ENCODE measurements around the gene PRDM5. TPM values are rescaled to one million over a fixed set of nuclear protein-coding genes. Genes with fewer than 3 reads are reported as not detected.

Gene PRDM5
- total and polyA plus RNA-seq, 2 donors (not counting 3 experiments of a cell fraction or from before 2014, with no cell fraction given) = 2.2 to 8.1 TPM

GRCh38 chr4:120847019-120847582 is 75.4 kb downstream of the PRDM5 start:
- Histone ChIP-seq H3K9ac (replicated peaks; ENCODE audit: extremely low read depth, insufficient read depth, low read length) (no peak overlapping the region), H4K20me1 (replicated peaks; ENCODE audit: control insufficient read depth, extremely low read depth, insufficient read depth, low read length) (no peaks in the 10 kb centered on the region), H3K4me2 (ENCODE audit: insufficient read depth, low read length) (no peak overlapping the region), H3K79me2 (ENCODE audit: control insufficient read depth, insufficient read depth, low read length) (no peaks in the 10 kb centered on the region), H3K9me3 (replicated peaks; ENCODE audit: control insufficient read depth, insufficient read depth, low read length) (no peaks in the 10 kb centered on the region), H3K27ac (ENCODE audit: insufficient read depth, low read depth, low read length) (no peak overlapping the region), H3K4me1 (ENCODE audit: control insufficient read depth, extremely low read depth, insufficient read depth, low read length) (no peaks in the 10 kb centered on the region), H3K36me3 (ENCODE audit: control insufficient read depth in 2 of 2, extremely low read depth in 1 of 2, insufficient read depth in 2 of 2, low read length in 2 of 2) (no peaks in the 10 kb centered on the region), H3K9me1 (replicated peaks; ENCODE audit: control insufficient read depth, extremely low read depth, insufficient read depth, low read length) (no peaks in the 10 kb centered on the region), H3K27me3 (ENCODE audit: control insufficient read depth in 2 of 2, insufficient read depth in 2 of 2, low read length in 2 of 2) (no peaks in the 10 kb centered on the region), H2AFZ (ENCODE audit: low read depth, low read length) (no peak overlapping the region), H3K4me3 (replicated peaks in 1 of 3; ENCODE audit: insufficient read depth in 1 of 3, low read depth in 1 of 3, low read length in 3 of 3) (no peak overlapping the region)
- dilution Hi-C loops (cut with MboI; ENCODE audit: extremely low pct_ligation_motif_present, low sequenced_read_pairs) = no loop called here
- ChIA-PET CTCF (no interaction called here), POLR2A (no interaction called here)
- intact Hi-C loops (cut with micrococcal nuclease) = no loop called here
- no peak for FAIRE-seq
- no peak for DNase-seq (ENCODE audit: low read depth, low spot score)
- TF ChIP-seq JUN (IDR thresholded peaks at IDR 0.05; ENCODE audit: borderline replicate concordance, insufficient read depth, insufficient read length, low read depth) (no peak), CTCF (IDR thresholded peaks at IDR 0.05; ENCODE audit: extremely low read depth in 1 of 2, insufficient read depth in 1 of 2, low read depth in 1 of 2, low read length in 2 of 2) (no peak), POLR2A (IDR thresholded peaks at IDR 0.05; ENCODE audit: low read depth, low read length) (no peak), GATA2 (IDR thresholded peaks at IDR 0.05; ENCODE audit: insufficient read depth, insufficient read length, low read depth, low read length) (no peak), POLR2AphosphoS5 (IDR thresholded peaks at IDR 0.05; ENCODE audit: insufficient read depth, low read depth, low read length) (no peak), MAX (IDR thresholded peaks at IDR 0.05; ENCODE audit: insufficient read depth, insufficient read length) (no peak), MYC (IDR thresholded peaks at IDR 0.05; ENCODE audit: low read depth, low read length) (no peak)
- no TSS peak for BruUV-seq (replicated peaks)

All from endothelial cell of umbilical vein (primary cell).